CD4-positive, alpha-beta T cell treated with Interleukin-6 at 100 ng/mL for 8 hours (primary cell): ENCODE results near the gene CMIP.

Experiments
- DNase-seq: peaks from one replicate; pipeline ENCODE4 v3.0.0-alpha.2; 2020; ENCODE audit warnings: mixed read lengths, low spot score

The CMIP gene

DNA sequence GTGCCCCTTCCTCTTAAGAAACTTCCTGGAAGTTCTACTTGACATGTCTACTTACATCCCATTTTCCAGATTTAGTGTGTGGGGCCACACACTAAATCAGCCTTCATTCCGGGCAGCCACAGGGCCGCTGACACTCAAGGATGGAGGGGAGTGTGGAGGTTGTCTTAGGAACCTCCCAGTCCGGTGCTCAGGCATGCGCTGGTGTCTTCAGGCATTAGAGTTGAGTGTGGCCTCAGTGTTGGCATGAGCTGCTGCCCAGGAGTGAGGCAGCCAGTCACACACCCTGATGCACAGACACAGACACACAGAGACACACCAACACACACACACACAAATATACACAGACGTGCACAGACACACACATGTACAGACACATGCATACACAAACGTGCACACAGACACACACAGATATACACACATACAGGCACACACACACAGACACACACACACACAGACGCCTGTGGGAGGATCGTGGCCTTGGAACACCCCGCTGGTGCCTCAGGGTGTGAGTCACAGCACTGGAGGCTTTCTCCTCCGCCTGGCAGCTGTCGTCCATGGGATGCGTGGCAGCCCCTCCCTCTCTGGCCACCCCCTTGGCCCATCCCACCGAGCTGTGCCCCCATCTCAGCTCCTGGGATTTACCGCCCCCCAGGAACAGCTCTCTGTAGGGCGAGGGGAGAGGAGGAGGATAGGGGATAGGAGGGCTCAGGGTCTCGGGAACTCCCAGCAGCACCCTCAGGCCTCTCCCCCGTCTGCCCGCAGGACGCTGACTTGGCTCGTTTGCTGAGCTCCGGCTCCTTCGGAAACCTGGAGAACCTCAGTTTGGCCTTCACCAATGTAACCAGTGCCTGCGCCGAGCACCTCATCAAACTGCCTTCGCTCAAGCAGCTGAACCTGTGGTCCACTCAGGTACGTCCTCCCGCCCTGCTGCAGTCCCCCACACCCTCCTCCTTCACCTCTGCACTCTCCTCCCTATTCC lies 258.9 kb downstream of the CMIP start:
- no peak for DNase-seq

DNA sequence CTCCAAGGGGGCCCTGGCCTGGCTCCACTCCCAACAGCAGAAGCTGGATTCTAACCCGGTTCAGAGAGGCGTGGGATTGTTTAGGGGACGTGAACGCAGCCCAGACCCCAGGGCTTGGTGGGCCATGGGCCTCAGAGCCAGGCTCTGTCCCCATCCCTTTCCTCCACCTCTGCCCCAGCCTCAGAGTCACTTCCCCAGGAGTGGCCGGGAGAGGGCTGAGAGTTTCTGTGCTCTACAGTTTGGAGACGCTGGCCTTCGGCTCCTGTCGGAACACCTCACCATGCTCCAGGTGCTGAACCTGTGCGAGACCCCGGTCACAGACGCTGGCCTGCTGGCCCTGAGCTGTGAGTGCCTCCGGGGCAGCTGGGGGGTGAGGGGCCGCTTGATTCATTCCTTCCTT lies 260.7 kb downstream of the CMIP start:
- no peak for DNase-seq

DNA sequence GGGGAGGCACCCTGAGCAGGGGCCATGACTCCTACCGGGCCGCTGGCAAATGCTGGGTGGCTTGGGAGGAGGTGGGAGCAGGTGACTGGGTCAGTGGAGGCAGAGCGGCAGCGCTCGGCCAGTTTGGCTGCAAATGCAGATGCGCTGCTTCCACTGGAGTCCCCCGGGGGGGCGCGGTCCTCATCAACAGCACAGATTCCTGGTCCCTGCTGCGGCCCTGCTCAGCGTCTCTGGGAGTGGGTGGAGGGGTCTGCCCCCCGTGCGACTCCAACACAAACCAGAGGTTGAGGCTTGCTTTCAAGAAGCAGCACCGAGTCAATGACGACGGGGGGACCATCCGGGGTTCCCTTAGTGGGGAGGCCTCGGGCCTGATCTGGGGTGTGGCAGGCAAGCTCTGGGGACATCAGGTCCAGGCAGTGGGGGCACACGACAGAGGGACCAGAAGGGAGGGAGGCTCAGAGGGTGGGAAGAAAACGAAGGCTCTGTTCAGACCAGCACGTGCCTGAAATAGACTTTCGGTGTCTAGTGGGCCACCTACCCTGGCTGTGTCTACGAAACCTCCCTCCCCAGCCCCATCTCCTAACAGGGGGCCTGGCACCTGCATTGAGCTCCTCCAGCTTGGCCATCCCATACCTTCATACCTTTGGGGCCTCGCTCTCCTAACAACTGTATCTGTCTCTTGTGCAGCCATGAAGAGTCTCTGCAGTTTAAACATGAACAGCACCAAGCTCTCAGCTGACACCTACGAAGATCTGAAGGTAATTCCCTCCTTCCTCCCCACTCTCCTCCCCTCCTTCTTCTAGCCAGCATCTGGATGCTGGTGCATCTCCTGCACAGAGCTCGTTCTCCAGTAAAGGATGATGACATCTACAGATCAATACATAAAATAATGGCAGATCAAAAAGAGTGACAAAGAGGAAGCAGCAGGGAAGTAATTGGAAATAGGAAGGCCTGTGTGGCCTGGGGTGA lies 262.0 kb downstream of the CMIP start:
- no peak for DNase-seq

DNA sequence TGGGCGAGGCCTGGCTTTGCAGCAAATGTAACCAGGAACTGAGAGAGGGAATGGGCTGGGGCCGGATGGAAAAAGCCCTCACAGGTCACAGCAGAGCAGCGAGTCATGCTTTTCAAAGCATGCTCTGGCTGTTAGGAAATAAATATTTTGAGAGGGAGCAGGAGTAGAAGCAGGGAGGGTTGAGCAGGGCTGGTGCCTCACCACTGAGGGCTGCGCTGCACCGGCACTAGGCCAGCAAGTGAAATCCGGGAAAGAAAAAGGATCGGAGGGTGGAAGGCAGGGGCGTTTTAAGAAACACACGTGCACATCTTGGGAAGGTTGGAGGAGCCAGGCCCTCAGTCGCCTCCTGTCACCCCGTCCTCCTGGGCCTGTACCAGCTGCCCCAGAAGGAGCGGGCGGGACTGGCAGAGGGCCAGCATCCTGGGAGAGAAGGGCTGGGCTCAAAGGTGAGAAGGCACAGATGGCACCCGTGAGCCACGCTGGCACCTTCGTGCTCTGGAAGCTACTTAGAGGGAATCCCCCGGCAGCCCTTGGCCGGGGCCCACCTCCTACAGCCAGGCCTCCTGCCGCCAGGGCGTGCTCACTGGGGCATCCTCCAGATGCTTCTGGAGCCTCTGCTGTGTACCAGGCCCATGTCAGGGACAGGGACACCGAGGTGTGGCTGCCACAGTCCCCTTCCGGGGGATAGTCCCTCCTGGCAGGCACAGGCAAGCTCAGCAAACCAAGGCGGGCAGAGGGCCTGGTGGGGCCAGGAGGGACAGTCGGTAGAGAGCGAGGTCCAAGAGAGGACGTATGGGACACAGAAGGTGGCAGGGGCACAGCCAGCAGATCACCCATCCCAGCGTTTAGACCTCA lies 263.0 kb downstream of the CMIP start:
- DNase-seq, result no peak

DNA sequence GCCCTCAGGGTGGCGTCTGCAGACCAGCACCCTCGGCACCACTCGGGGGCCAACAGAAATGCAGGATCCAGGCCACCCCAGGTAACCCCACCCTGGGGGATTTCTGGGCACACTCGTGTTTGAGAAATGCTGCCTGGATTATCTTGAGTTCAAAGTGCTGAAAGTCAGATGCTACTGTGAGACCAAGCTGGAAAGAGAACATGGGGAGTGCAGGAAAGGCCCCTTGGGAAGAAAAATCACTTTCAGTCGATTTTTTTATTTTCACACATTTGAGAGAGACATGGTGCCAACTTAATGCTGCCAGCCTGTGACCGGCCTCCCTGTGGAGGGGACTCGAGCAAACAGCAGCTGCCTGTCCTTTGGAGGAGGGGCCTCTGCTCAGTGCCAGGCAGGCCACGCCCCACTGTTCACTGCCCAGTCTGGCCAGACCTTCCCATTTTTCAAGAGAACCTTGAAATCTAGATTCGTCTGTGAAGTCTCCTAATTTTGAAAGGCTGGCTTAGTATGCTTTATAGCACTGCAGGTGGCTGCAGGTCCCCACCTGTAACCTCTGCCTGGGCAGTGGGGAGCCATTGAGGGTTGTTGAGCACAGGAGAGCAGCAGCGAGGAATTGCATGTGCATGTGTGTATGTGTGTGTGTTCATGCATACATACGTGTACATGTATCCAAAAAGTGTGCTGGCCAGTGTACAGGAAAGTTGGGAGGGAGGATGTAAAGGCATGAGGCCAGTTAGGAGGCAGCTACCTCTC lies 263.8 kb downstream of the CMIP start:
- no peak for DNase-seq

DNA sequence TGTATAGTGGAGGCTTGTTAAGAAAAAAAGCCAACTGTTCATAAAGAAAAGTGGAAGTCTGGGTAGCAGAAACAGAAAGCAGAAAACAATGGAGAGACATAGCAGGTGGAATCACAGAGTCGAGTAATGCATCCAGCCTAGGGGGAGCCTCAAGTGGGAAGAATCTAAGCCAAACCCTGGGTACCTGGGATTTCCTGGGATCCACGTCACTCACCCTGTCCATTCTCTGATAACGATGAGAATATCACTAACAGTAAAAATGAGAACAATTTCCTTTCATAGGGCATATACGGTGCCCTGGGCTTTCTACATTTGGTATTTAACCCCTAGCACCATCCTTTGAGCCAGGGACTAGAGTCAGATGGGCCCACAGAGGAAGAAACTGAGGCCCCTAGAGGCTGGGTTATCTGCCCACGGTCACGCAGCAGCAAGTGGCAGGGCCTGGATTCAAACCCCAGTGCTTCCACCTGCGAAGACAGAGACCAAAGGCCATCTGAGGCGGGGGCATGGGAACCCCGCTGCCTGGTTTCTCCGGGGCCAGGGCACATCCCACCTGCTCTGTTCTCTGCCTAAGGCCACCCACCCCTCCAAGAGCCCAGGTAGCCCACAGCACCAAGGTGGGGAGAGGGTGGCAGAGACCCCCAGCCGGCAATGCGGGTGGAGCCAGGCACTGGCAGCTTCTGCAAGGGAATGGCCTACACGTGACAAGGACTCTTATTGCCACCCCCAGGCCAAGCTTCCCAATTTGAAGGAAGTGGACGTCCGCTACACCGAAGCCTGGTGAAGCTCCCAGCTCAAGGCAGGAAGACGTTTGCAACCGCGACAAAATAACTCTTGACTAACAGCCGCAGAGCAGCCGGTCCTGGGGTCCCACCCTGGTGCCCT lies 264.6 kb downstream of the CMIP start:
- DNase-seq, result no peak

DNA sequence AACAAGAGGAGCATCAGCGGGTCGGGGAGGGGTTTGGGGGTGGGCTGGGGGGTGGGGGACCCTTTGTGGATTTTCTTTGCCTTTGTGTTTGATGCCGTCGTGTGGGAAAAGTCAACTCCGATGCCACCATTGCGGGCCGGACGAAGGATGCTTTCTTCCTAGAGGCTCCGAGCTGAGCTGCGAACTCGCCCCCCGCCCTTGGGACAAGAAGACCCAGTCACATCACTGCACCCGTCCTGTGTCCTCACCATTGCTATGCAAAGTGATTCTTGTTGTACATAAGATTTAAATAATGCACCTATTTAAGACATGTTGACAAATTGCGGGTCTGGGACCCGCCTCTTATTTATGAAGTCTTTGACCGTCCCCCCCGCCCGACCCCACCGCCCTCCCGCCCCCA lies 265.4 kb downstream of the CMIP start:
- no peak for DNase-seq

DNA sequence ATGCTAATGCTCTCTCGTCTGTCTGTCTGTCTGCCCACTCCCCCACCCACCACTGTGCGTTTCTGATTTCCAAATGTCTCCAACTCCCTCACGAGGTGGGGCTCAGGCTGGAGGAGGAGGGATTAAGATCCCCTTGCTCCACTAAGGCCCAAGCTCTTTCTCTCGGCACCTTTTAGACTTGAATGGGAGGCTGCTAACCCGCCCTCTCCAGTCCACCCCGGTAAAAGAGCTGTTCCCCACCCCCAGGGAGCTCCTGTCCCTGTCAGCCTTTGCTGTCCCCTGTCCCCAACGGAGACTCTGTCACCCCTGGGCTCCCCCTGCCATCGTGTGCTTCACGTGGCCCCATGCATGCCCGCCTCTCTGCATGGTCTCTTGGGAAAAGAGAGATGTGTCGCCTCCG lies 266.0 kb downstream of the CMIP start:
- DNase-seq, result no peak

DNA sequence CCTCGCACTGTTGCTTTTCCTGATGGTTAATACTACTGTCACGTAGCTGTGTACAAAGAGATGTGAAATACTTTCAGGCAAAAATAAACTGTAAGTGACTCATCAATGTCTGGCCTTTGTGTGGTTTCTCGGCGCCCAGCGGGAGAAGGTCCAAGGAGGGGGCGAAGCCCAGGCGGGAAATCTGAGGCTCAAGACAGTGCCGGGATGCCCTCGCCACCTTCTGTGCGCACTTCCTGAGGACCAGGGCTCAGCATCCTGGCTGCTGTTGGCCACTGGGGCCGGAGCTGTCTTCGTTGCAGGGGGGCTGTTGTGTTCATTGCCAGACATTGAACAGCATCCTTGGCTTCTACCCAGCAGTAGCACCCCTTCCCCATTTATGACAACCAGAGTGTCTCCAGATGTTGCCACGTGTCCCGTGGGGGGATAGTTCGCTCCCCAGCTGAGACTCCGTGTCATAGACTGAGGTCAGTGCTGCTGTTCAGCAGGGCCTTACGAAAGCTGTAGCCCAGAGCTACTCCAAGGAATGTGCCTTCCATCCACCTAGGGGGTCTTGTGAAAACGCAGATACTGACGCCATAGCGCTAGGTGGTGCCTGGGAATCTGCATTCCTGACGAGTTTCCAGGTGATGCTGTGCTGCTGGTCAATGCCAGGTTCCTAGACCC lies 267.2 kb downstream of the CMIP start:
- DNase-seq, result no peak

DNA sequence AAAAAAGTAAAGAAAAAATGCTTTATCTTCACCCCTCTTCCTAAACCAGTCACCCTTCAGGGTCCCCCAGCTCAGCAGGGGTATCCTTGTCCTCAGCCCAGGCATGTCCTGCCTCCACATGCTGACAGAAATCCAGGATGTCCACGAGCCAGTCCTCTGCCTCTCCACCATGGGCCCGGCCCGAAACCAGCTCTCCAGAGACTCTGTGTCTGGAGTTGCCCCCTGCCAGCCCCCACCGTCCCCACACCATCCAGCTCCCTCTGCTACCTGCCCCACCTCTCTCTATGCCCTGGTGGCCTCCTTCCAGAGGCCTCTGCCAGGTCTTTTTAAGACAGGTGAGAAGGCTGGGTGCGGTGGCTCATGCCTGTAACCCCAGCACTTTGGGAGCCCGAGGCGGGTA lies 268.1 kb downstream of the CMIP start:
- DNase-seq, result no peak

DNA sequence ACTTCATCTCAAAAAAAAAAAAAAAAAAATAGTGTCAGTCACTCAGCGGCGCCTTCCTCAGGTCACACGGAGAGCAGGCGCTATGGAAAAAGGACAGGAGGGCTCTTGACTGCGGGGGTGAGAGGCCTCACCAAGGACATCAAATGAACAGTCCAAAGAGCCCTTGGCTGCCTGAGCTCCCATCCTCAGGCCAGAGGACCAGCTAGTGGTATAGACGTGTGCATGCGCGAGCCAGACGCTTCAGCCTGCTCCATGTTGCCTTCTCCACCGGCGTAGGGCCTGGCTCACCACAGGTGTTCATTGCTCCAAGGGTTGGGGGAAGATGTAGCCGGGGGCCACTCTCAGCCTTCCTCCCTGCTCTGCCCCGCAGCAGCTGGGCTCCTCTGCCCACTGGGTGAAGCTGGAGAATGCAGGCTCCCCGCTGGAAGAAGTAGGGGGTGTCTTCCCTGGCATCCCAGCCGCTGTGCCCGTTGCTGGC lies 268.7 kb downstream of the CMIP start:
- DNase-seq, result no peak

DNA sequence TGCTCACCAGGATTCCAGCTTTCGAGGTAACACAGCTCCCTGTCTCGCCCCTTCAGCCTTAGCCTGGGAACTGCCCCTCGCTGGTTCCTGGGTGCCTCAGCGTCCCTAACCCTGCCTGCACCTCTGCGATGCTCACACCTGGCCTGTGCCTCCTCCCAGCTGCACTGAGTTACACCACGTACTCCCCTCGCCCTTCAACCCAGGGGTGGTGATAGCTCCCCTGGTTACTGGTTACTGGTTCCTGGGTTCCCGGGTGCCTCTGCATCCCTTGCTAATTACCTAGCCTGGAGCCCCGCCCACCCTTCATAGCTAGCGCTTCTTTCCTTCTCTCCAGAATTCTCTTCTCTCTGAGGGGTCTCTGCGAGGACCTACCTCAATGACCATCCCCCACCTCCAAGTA lies 269.2 kb downstream of the CMIP start:
- no peak for DNase-seq

DNA sequence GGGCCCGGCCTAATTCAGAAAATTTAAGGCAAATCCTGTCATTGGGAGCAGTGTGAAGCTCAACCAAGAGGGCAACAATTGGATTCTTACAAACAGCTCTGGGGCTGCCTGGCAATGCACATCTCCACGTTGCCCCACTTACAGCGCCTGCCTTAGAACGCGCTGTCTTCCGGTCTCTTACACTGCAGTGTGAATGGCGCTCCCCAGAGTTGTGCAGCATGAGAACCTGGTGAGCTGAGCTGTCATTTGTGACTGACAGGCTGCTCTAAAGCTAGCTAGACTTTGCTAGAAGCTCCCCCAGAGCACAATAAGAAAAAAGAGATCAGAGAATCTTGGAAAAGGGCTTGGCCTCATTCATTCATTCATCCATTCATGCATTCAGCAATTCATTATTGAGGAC lies 270.0 kb downstream of the CMIP start:
- DNase-seq, result no peak

DNA sequence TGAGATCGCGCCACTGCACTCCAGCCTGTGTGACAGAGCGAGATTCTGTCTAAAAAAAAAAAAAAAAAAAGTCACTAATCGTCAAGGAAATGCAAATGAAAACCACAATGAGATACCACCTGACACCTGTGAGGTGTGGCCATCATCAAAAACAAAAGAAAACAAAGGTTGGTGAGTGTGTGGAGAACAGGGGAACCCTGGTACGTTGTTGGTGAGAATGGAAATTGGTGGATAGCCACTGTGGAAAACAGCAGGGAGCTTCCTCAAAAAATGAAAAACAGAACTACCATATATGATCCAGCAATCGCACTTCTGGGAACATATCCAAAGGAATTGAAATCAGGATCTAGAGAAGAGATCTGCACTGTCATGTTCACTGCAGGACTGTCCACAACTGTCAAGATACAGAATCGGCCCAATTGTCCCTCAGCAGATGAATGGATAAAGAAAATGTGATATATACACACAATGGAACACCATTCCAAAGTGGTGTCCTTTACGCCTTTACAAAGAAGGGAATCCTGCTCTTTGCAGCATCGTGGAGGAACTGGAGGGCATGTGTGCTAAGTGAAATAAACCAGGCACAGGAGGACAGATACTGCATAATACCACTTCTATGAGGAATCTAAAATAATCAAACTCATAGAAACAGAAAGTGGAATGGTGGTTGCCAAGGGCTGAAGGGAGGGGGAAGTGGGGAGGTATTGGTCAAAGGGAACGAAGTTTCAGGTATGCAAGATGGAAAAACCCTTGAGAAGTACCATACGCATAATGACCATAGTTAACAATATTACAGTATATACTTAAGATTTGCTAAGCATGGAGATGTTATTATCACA lies 271.0 kb downstream of the CMIP start:
- peak; percentile 62 for DNase-seq

DNA sequence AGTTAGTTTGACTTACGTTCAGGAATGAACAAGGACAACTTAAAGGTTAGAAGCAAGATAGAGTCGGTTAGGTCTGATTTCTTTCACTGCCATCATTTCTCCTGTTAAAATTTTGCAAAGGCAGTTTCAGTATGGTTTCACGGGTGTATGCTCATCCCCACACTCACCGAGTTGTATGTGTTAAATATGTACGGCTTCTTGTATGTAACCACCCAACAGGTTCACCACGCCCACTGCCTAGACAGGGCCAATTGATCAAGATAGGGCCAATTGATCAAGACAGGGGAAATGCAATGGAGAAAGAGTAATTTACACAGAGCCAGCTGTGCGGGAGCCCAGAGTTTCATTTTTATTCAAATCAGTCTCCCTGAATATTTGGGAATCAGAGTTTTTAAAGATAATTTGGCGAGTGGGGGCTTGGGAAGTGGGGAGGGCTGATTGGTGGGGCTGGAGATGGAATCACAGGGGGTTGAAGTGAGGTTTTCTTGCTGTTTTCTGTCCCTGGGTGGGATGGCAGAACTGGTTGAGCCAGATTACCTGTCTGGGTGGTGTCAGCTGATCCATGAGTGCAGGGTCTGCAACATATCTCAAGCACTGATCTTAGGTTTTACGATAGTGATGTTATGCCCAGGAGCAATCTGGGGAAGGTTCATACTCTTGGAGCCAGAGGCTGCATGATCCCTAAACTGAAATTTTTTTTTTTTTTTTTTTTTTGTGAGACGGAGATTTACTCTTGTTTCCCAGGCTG lies 272.0 kb downstream of the CMIP start:
- peak; percentile 33 for DNase-seq

DNA sequence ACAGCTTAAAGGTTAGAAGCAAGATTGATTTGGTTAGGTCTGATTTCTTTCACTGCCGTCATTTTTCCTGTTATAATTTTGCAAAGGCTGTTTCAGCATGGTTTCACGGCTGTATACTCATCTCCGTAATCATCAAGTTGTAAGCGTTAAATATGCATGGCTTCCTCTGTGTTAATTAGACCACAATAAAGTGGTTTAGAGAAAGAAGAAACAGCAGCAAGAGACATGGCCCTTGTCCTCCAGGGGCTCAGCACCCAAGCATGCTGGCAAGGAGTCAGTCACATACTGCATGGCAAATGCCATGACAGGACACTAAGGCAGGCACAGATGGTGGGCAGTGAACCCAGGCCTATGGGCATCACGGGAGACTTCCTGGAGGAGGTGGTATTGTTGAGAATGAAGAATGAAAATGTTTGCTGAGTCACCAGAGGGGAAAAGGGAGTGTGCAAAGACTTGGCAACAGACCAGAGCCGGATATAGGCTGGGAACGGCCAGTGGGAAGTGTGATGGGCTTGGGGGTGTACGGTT lies 273.1 kb downstream of the CMIP start:
- DNase-seq, result peak; percentile 22

DNA sequence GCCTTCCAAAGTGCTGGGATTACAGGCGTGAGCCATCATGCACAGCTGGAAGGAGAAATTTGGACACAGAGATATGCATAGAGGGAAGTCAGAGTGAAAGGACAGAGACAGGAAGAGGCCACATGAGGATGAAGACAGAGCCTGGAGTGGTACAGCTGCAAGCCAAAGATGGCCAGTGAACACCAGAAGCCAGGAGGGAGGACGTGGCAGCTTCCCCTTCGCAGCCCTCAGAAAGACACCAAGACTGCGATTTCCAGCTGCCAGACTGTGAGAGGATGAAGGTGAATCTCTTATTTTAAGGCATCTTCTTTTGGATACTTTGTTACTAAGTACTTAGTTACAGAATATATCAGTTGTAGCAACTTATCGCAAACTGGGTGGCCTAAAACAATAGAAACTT lies 274.0 kb downstream of the CMIP start:
- DNase-seq, result no peak
